GM12874 (cell line): ENCODE data around the gene KLHL7.

ENCODE experiments used
- TF ChIP-seq, protein P1 (sequence below): IDR thresholded peaks from 2 replicates; pipeline ENCODE4 v1.5.1; 2011; ENCODE audit warnings: low read depth, mild to moderate bottlenecking, control low read depth, low read length, moderate library complexity; ENCODE audit not compliant: insufficient read depth

Gene KLHL7

GRCh38 chr7:23072922-23073321, 32.7 kb upstream of the KLHL7 start:
- TF ChIP-seq, protein P1, sequence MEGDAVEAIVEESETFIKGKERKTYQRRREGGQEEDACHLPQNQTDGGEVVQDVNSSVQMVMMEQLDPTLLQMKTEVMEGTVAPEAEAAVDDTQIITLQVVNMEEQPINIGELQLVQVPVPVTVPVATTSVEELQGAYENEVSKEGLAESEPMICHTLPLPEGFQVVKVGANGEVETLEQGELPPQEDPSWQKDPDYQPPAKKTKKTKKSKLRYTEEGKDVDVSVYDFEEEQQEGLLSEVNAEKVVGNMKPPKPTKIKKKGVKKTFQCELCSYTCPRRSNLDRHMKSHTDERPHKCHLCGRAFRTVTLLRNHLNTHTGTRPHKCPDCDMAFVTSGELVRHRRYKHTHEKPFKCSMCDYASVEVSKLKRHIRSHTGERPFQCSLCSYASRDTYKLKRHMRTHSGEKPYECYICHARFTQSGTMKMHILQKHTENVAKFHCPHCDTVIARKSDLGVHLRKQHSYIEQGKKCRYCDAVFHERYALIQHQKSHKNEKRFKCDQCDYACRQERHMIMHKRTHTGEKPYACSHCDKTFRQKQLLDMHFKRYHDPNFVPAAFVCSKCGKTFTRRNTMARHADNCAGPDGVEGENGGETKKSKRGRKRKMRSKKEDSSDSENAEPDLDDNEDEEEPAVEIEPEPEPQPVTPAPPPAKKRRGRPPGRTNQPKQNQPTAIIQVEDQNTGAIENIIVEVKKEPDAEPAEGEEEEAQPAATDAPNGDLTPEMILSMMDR: no peak

- TF ChIP-seq, protein P1: no peak
Observed at GRCh38 chr7:23074443-23075261, 30.9 kb upstream of the KLHL7 start.

- TF ChIP-seq, protein P1: no peak
Observed at GRCh38 chr7:23075571-23075970, 30.0 kb upstream of the KLHL7 start.

DNA sequence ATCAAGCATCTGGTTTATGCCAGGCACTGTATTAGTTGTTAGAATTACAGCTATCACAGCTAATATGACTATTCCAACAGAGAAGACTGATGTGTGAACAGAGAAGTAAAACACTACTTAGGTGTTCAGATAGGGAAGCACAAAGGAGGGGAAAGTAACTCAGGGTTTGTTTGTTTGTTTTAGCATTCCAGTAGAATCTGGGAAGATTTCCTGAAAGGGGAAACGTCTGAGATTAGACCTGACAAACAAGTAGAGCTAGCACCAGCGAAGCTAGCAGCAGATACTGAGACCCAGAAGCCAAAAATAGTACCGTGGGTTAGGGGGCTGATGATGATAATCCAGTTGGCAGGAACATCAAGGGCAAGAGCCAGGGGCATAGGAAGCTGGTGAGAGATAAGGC, 28.8 kb upstream of the KLHL7 start:
- TF ChIP-seq, protein P1: no peak

DNA sequence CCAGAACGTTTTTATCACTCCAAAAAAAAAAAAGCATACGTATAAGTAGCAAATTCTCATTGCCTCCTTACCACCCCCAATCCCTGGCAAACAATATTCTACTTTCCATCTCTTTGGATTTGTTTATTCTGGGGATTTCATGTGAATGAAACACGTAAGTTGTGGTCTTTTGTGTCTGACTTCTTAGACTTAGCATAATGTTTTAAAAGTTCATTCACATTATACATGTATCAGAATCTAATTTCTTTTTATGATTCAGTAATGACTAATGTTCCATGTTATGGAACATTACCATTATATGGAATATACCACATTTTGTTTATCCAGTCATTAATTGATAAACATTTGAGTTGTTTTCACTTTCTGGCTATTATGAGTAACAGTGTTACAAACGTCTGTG, 12.5 kb upstream of the KLHL7 start:
- TF ChIP-seq, protein P1: no peak

GRCh38 chr7:23093546-23093945, 12.0 kb upstream of the KLHL7 start:
- TF ChIP-seq, protein P1: no peak

DNA sequence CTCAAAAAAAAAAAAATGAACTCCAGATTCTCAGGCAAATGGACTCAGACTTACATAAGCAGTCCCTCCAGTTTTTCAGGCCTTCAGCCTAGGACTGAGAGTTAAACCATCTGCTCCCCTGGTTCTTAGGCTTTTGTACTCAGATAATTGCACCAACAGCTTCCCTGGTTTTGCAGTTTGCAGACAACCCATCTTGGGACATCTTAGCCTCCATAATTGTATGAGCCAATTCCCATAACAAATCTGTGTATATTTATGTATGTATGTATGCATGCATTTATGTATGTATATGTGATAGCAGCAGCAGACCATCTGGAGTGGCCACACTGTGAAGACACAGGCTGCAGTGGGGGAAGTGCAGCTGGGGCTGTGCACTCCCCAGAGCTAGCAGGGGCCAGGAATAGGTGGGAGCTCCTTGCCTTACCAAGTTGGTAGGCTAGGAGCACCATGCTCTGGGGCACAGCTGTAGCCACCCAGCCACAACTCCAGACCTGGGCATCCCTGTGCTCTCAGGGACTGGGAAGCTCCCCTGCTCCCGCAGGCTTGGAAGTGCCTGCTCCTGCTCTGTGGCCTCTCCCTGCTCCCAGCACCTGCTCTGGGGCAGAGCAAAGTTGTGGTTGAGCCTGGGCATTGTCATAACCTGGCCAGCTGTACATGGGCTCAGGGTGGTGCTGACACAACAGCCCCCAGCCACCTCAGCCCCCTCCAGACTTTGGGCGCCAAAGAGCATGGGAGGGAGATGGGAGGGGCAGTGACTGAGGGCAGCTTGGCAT, 8.9 kb upstream of the KLHL7 start:
- TF ChIP-seq, protein P1: no peak
